ENCODE results near the gene SLC19A2.
"Not testable (repeated sequence)": the region's sequence is repeated elsewhere in the genome, so short reads cannot be mapped to it uniquely, and the experiment has no call there.

The SLC19A2 gene

DNA sequence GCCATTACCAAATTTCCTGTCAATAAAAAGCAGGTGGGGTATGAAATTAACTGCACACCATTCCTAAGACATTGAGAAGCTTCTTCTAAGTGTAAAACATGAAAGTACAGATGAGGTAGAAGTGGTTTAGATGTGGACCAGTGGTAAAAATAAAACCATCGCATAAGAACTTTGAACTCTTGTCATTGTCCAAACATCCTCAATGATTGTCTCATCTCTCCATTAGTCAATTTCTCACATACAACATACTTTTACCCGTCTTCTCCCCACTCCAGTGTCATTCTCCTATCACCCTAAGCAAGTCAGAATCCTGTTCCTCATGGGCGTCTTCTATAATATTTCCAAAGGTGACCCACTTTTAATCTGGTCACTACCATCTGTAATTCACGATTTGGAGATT is 24.3 kb upstream of the SLC19A2 start:
- in situ Hi-C loops (cut with MboI; ENCODE audit: low sequenced_read_pairs): no loop called here

DNA sequence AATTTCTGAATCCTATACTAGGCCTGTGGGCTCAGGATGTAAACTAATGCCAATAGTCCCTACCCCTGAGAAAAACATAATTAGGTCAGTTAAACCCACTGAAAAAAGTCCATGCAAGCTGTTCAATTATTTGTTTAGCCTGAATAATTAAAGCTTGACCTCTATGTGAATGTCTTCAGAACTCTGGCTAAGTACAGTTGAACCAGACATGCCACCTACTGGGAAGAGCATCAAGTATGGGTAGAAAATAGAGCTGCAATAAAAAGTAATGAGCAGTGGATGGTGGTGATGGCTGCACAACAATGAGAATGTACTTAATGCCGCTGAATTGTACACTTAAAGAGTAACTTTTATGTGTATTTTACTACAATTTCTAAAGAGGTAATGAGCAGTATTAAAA is 23.6 kb upstream of the SLC19A2 start:
- in situ Hi-C loops (cut with MboI; ENCODE audit: low sequenced_read_pairs): no loop called here

DNA sequence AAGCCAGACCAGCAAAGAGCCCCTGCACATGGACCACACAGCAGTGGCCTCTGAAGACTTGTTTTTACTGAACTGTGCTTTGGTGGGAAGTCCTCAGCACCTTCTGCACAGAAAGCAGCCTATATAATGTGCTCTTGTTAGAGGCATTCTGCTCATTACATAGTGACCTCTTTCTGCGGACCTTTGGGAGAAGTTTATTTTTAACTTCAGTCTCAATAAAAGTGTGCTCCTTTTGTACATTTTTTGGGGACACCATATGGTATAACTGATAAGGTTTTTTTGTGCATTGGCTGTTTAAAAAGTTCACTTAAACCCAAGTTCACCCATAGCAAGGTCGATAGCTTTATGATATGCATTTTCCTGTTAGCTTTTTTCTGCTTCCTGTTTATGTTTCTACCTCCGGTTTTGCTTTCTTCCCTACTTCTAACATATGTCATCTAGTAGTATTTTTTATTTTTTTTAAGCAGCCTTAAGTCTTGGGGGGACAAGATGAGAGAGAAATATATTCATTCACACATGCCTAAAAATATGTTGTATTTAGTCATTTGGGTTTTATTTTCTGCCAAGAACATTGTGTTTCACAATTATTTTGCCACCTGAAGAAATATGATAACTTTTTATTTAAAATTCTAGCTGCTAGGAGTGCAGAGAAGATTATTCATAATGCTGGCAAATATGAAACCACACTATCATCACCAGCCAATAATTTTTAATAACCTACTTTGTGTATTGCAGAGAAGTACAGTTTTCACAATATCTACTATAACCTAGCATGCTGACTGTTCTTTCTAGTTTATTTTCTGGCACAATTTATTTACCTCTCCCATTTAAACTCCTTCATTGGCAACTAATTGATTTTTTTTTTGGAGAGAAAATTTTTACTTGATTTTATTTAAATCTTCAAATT is 22.9 kb upstream of the SLC19A2 start:
- in situ Hi-C loops (cut with MboI; ENCODE audit: low sequenced_read_pairs): no loop called here

DNA sequence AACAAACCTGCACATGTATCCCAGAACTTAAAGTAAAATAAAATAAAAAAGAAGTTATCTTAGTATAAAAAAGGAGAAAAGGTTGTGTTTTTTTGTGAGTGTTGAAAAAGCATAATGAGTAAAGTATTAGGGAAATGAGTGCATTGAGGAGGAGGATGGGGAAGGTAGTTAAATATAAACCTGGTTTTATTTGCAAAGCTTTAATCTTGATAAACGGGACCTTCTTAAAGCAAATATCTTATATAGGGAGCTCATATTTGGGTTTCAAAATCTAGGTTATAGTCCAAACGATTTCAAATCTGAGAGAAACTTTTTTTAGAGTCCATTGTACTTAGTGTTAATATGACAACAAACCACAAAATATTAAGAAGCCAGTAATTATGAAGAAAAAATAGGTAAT is 21.7 kb upstream of the SLC19A2 start:
- in situ Hi-C loops (cut with MboI; ENCODE audit: low sequenced_read_pairs): no loop called here

DNA sequence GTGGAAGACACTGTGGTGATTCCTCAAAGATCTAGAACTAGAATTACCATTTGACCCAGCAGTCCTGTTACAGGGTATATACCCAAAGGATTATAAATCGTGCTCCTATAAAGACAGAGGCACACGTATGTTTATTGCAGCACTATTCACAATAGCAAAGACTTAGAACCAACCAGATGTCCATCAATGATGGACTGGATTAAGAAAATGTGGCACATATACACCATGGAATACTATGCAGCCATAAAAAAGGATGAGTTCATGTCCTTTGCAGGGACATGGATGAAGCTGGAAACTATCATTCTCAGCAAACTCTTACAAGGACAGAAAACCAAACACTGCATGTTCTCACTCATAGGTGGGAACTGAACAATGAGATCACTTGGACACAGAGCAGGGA is 17.9 kb upstream of the SLC19A2 start:
- in situ Hi-C loops (cut with MboI; ENCODE audit: low sequenced_read_pairs): not testable (repeated sequence)

DNA sequence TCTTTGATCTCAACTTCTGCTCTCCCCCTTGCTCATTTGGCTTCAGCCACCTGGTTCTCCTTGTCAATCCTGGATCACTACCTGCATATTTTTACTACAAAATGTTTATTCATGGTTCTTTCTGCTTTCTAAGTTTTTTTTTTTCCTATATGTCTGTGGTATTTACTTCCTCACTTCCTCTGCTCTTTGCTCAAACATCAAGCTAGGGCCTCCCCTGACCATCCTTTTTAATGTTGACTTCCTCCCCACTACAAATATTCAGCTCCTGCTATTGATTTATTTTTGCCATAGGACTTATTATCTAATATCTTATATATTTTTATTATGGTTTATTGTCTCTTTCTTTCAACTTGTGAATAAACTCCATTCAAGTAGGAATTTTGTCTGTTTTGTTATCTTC is 14.1 kb upstream of the SLC19A2 start:
- in situ Hi-C loops (cut with MboI; ENCODE audit: low sequenced_read_pairs): no loop called here

DNA sequence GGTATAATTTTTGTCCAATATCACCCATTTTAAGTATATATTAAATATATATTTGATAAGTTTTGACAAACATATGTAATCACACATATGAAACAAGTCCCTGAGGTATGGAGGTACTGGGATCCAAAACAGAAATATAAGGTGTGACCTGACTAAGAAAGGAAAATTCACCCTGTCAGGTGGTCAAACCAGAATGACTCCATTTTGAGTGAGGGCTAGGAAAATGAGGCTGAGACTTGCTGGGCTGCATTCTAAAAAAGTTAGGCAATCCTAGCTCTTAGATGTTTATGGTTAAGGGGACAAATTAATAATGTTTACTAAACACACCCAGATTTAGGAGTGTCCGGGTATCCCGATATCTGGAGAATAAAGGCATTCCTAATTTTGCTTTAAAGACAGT is 11.6 kb upstream of the SLC19A2 start:
- in situ Hi-C loops (cut with MboI; ENCODE audit: low sequenced_read_pairs): no loop called here

DNA sequence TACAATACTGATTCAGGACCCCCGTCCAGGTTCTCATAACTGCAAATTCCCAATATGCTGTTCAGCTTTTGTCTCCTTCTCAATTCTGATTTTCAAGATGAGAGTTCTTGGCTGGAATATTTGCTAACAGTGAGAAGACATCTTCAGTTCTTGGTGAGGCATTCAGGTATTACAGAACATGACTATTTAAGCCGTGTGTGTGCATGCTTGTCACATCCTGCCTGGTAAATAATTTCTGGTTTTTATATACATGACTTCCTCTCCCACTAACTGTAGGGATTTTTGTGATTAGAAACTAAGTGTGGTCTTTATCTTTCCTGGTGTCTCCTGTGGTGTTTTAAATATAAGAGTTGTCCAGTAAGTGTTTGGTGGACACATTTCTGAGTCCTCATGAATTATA is 10.2 kb upstream of the SLC19A2 start:
- in situ Hi-C loops (cut with MboI; ENCODE audit: low sequenced_read_pairs): no loop called here

DNA sequence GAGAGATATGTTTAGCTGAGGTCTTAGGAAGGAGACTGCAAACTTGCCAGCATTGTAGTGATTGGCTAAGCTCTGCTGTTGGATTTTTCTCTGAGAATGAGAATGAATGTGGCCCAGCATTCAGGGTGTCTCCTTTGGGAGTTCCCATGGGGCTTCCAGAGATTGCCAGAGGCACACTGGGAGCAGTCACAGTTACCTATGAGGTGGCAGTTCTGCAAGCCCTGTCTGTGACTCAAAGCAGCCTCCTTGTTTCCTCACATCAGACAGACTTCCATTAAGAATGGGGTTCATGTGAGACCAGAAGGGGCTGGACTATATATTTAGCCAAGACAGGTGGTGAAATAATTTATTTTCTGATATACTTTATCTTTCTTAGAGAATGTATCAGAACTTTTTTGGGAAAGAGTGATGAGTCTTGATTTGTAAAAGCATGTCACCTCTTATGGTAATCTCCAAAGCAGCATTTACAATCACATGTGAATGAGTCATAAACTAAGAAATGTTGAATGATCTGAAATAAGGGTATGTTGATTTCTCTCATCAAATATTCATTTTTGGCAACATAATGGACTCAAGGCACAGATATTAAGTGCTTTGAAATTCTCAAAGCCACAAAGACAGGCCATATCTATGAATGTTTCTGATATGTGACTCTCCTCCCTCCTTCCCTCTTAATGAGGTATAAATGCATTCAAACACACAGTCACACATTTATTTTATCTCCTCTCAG is 9.5 kb upstream of the SLC19A2 start:
- in situ Hi-C loops (cut with MboI; ENCODE audit: low sequenced_read_pairs): no loop called here

DNA sequence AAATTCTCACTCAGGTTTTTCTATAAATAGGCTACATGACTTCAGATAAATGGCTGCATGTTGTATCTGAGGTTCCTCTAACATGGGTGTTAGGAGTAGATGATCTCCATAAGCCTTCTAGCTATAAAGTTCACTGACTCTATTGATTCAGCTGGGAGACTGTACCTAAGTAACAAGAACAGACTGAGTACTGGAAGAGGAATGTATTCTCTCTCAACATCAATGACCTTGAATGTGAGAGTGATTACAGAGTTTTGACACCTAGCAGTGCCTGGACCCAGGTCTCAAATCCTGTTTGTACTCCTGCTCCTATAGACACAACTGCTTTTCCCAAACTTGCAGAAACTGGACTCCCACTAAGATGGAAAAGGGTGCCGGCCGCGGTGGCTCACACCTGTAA is 8.6 kb upstream of the SLC19A2 start:
- in situ Hi-C loops (cut with MboI; ENCODE audit: low sequenced_read_pairs): no loop called here

DNA sequence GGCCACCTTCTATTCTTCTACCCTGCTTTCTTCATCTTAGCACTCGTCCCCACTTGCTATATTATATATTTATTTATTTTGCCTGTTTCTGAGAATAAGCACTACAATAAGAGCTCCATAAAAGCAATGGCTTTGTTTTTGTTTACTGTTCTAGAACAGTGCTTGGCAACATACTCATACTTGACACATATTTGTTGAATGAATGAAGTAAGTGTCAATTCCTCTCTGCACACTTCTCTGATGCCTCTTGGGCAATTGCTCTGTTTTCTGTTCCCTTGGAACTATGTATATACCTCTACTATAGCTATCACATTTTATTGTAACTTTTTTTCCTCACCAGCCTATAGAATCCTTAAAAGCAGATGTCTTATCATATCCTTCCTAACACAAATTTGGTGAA is 7.5 kb upstream of the SLC19A2 start:
- in situ Hi-C loops (cut with MboI; ENCODE audit: low sequenced_read_pairs): no loop called here

DNA sequence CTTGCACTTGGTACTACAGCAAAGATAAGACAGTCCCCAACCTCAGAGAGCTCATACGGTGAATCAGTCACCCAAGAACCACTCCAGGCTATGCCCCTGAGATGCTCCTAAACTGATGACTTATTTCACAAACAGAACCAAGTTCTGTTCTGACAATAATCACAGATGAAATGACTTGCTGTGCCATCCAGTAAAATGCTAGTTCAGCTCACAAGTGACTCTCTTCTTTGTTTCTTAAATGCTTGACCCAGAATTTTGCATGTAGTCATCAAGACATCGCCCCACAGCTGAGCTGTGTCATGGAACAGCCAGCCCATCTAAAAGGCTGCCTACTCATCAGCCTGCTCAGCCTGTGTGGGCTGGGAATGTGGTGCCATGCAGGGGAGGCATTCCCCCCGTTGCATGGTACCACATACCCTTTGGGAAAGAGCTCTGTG is 6.1 kb upstream of the SLC19A2 start:
- in situ Hi-C loops (cut with MboI; ENCODE audit: low sequenced_read_pairs): no loop called here

DNA sequence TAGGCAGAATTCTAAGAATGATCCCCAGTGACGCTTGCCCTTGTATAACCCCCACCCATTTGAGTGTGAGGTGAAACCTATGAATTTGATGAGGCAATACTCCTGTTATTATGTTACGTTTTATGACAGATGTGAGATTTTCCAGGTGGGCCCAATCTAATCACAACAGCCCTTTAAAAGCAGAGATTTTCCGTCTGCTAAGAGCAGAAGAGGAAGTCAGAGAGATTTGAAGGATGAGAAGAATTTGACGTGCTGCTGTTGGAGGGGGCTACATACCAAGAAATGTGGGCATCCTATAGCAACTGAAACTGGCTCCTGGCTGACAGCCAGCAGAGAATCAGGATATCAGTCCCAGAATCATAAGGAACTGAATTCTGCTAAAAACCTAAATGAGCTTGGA is 2.4 kb upstream of the SLC19A2 start:
- in situ Hi-C loops (cut with MboI; ENCODE audit: low sequenced_read_pairs): no loop called here

DNA sequence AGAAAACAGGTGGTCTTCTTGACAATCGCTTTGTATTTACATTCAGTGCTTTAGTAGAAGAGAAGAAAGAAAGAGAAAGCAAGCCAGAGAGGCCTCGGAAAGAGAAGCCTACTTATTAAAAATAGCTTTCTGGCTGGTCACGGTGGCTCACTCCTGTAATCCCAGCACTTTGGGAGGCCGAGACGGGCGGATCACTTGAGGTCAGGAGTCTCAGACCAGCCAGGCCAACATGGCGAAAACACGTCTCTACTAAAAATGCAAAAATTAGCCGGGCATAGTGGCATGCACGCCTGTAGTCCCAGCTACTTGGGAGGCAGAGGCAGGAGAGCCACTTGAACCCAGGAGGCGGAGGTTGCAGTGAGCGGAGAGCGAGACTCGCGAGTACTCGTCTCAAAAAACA is 1.8 kb upstream of the SLC19A2 start:
- in situ Hi-C loops (cut with MboI; ENCODE audit: low sequenced_read_pairs): no loop called here

DNA sequence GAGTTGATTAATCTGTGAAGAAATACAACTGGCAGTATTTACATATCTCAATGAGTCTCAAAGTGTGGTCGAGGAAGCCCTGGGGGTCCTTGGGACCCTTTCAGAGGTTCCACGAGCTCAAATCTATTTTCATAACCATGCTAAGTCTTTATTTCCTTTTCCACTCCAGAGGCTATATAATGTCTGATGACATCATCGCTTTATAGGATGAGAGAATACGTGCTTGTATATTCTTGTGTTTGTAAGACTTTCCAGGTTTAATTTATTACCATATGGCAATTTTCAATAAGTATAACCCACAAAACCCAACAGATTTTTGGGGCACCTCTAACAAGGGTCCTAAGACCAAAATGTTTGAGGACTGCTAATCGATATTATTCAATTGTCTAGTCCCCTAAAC is 1.4 kb upstream of the SLC19A2 start:
- in situ Hi-C loops (cut with MboI; ENCODE audit: low sequenced_read_pairs): no loop called here

DNA sequence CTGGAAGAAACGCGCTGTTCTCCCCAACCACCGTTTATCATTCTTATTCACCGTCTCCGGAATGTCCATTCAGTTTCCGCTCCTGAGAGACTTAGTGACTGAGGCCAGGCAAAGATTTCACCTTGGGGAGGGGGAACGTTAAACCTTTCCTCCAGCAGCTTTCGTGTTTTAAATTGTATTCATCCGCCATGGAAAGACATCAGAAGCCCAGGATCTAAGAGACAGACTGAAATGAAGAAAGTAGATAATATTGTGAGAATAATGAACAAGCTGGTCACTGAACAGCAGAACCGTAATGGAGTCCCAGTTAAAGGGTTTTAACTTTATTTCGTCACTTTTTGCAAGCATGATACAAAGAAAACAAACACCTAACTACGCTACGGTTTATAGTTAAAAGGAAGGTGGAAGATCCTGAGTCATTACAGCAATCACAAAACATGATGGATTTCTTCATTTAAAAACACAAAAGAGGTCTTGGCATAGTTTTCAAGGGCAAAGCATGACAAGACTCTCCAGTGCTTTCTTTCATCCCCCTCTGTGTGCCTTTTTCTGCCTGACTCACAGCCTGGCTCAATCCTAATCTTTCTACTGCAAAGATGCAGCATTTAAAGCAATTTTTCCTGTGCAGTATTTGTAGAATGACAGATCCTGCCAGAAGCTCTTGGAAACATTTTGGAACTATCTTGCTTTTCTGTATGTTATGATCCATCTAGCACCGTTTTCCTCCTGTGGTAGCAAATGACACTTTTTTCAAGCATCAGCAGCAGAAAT is 722 bp upstream of the SLC19A2 start:
- in situ Hi-C loops (cut with MboI; ENCODE audit: low sequenced_read_pairs): no loop called here

DNA sequence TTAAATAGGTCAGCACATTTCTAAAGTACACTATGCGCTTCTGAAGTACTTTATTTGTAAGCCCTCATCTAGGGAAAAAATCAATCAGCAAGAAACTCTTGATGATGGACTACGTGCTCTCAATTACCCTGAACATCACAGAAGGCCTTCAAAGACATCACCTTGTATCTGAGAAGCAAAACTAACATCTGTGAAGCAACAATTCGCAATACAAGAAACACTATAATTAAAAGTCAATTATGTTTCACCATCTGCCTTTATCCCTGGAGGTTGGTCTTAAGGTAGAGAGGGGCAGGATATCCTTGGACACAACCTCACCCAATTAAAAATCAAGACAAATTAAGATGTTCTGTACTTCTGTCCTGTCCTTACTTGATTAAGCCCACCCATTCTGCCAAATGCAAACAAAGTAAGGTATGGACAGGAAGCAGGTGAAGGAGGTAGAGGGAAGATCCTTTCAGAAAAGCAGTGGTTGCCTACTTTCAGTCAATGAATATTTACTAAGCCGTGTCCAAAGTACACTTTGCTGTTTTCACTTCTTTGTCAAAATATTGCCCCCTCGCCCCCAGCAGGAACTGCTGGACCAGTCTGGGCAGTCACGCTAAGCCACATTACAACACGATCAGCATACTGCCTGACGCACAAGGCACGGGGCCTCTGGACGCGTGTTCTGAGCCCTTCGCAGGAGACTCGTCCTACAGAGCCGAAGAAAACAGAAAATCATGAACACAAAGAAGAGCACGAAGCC is 887 bp downstream of the SLC19A2 start:
- in situ Hi-C loops (cut with MboI; ENCODE audit: low sequenced_read_pairs): no loop called here

DNA sequence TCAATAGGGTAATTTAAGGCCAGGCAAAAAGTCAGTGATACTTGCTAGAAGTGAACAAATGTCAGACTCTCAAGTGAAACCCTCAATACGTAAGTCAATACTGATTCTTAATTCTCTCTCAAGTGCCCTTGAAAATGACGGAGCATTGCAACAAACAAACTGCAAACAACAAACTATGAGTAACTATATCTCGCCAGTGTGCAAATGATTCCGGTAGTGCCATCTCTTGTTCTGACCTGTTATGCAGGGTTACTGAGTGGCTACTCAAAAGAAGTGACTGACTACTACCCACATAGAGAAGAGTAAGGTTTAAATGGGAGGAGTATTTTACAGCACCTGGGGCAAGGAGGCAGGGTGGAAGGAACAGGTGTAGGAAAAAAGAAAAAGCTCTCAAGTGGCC is 1.6 kb downstream of the SLC19A2 start:
- in situ Hi-C loops (cut with MboI; ENCODE audit: low sequenced_read_pairs): no loop called here

DNA sequence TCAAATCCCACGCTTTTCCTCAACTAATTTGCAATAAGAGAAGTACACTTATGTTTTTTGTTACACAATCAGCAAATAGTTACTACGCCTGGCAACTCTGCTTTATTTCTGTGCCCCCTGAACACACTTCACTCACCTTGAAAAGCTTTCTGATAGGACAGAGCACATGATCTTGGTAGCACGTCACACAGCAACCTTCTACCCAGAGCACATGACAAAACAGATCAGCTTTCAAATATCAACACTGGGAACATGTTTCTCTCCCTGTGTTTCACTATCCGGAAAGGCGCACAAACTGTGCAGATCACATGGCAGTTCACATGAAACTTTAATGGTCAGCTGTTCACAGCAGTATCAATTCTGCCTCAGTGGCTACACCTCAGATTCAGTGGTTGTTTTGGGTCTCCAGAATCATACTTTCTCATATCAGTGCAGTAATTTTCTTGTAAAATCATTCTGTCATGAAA is 2.2 kb downstream of the SLC19A2 start:
- in situ Hi-C loops (cut with MboI; ENCODE audit: low sequenced_read_pairs): no loop called here

DNA sequence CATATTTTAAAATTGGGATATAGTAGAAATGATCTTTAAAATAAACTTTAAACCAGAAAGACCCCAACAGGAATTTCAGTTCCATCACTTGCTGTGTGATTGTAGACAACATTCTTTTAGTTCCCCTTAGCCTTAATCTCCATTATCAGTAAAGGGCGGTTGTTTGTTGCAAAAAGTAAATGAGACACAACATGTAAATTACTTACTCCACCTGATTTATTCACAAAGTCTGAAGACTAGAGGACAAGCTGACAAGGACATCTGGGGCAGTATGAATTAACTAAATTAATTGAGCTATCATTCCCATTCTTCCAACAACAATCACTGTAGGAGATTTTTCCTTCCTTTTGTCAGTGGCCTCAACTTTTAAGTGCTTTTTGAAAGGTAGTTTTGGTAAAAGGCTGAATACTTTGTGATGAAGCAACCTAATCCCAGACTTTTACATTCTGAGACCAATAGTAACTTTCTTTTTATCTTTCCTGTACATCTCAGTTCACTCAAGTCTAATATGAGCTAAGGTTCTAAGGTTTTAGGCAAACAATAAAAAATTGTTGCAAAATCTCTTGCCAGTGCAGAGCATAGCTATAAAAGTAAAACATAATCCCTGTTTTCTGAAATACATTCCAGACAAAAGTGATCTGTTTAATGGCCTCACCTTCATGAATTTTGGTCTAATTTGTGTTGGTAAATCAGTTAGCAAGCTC is 6.2 kb downstream of the SLC19A2 start:
- in situ Hi-C loops (cut with MboI; ENCODE audit: low sequenced_read_pairs): no loop called here
